HUES64 (cell line): Measurements from ENCODE around the gene RPF1.

Experiments used
- H3K27ac ChIP-seq: 2 replicates; pipeline ENCODE4 v1.7.0; 2013; ENCODE audit warnings: low read depth, low read length, inconsistent platforms
- H3K27me3 ChIP-seq: 2 replicates; pipeline ENCODE4 v1.6.1; 2013; ENCODE audit warnings: mild to moderate bottlenecking, low read length; ENCODE audit not compliant: insufficient read depth
- H3K36me3 ChIP-seq: 2 replicates; pipeline ENCODE4 v1.6.1; 2013; ENCODE audit warnings: mild to moderate bottlenecking, low read length; ENCODE audit not compliant: insufficient read depth
- H3K4me1 ChIP-seq: 2 replicates; pipeline ENCODE4 v1.6.1; 2013; ENCODE audit warnings: mild to moderate bottlenecking, low read length, moderate library complexity; ENCODE audit not compliant: insufficient read depth
- H3K4me3 ChIP-seq: 2 replicates; pipeline ENCODE4 v1.5.1; 2013; ENCODE audit warnings: mild to moderate bottlenecking, low read length, moderate library complexity
- H3K9ac ChIP-seq: 2 replicates; pipeline ENCODE4 v1.6.1; 2013; ENCODE audit warnings: mild to moderate bottlenecking, low read depth, low read length
- H3K9me3 ChIP-seq: 2 replicates; pipeline ENCODE4 v1.6.1; 2013; ENCODE audit warnings: low read depth, low read length; ENCODE audit not compliant: insufficient read depth
- WGBS: fragments of 150-250, 120-280 bp; methylation state at CpG from one replicate; pipeline ENCODE4 v1.1.7; 2013; ENCODE audit warnings: missing lambda C conversion rate; 5-methylcytosine and 5-hydroxymethylcytosine counted together

Gene RPF1

DNA sequence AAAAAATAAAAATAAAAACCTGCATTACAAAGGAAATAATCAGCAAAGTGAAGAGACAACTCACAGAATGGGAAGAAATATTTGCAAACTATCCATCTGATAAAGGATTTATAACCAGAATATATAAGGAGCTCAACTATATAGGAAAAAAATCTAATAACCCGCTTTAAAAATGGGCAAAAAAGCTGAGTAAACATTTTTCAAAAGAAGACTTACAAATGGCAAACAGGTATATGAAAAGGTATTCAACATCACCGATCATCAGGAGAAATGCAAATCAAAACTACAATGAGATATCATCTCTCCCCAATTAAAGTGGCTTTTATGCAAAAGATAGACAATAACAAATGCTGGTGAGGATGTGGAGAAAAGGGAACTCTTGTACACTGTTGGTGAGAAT is 31.1 kb downstream of the RPF1 start:
- H3K27me3 ChIP-seq, result no peaks in the 10 kb centered on the region
- no peak overlapping the region for H3K9ac ChIP-seq
- no peaks in the 10 kb centered on the region for H3K36me3 ChIP-seq
- H3K27ac ChIP-seq, result no peak overlapping the region
- peaks cover 8% of the 10 kb centered on the region; the same call in 1 of the 2 replicates for H3K4me1 ChIP-seq
- peaks cover 6% of the 10 kb centered on the region; the same call in 1 of the 2 replicates for H3K9me3 ChIP-seq
- no peak overlapping the region for H3K4me3 ChIP-seq
- 83% methylated on average over 2 of the region's 2 CpGs for WGBS

DNA sequence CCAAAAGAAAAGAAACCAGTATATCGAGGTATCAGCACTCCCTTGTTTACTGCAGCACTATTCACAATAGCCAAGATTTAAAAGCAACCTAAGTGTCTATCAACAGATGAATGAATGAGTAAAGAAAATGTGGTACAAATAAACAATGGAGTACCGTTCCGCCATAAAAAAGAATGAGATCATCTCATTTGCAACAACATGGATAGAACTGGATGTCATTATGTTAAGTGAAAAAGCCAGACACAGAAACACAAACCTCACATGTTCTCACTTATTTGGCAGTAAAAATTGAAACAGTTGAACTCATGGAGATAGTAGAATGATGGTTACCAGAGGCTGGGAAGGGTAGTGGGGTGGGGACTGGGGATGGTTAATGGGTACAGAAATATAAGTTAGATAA is 31.6 kb downstream of the RPF1 start:
- no peaks in the 10 kb centered on the region for H3K27me3 ChIP-seq
- no peaks in the 10 kb centered on the region for H3K36me3 ChIP-seq
- peaks cover 8% of the 10 kb centered on the region; the same call in 1 of the 2 replicates for H3K4me1 ChIP-seq
- H3K27ac ChIP-seq, result no peak overlapping the region
- no peak overlapping the region for H3K4me3 ChIP-seq
- H3K9me3 ChIP-seq, result peaks cover 6% of the 10 kb centered on the region; the same call in 1 of the 2 replicates
- WGBS, result 100% methylated on average over 3 of the region's 3 CpGs
- H3K9ac ChIP-seq, result no peak overlapping the region

DNA sequence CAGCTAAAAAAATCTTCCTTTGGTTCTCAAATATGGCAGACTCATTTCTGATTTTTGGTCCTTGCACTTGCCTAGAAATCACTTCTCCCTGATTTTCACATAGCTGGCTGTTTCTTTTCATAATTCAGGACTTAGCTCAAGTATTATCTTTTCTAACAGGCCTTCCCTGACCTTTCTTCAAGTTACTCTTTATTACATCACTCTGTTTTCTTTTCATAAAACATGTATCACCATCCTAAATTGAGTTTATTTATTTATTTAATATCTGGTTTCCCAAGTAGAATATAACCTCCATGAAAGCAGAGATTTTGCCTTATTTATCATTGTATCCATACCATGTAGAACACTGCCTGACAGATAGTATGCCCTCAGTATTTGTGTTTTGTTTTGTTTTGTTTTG is 45.5 kb downstream of the RPF1 start:
- H3K36me3 ChIP-seq, result no peaks in the 10 kb centered on the region
- no peak overlapping the region for H3K4me3 ChIP-seq
- H3K27ac ChIP-seq, result no peak overlapping the region

DNA sequence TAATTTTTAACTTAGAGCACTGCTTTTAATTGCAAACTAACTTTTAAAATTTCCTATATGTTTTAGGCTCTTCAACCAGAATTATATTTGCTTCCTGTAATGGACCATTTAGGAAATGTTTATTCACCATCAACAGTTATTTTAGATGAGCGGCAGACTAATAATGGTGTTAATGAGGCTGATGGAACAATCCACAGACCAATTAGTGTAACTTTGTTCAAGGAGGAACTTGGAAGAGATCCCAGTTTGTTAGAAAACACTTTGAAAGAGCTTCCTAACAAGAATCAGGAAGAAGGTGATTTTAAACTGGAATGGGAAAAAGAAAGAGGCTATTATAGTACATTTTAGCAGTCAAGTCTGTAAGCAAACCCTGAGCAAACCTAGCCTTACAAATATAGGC is 46.7 kb downstream of the RPF1 start:
- no peaks in the 10 kb centered on the region for H3K9me3 ChIP-seq

More for the DNA sequence above, 45.5 kb downstream of the RPF1 start:
- H3K9ac ChIP-seq, result no peak overlapping the region
- H3K9me3 ChIP-seq, result no peaks in the 10 kb centered on the region
- no peaks in the 10 kb centered on the region for H3K27me3 ChIP-seq
- no peaks in the 10 kb centered on the region for H3K4me1 ChIP-seq

DNA sequence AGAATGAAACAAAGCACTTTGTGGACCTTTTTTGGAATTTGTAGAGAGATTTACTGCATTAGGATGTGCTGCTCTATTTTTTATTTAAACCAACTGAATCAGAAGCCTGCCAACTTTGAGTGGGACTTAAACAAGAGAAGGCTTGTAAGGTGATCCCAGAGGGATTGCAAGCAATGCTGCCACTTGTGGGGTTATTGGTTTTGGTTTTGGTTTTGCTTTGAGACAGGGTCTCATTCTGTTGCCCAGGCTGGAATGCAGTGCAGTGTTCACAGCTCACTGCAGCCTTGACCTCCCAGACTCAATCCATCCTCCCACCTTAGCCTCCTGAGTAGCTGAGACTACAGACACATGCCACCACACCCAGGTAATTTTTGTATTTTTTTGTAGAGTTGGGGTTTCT is 59.5 kb downstream of the RPF1 start:
- H3K4me1 ChIP-seq, result no peaks in the 10 kb centered on the region
- no peak overlapping the region for H3K9ac ChIP-seq
- H3K9me3 ChIP-seq, result no peaks in the 10 kb centered on the region
- no peak overlapping the region for H3K4me3 ChIP-seq
- H3K36me3 ChIP-seq, result no peaks in the 10 kb centered on the region
- H3K27ac ChIP-seq, result no peak overlapping the region
- no peaks in the 10 kb centered on the region for H3K27me3 ChIP-seq

More for the DNA sequence above, 46.7 kb downstream of the RPF1 start:
- Histone ChIP-seq H3K9ac (no peak overlapping the region), H3K36me3 (no peaks in the 10 kb centered on the region), H3K27ac (no peak overlapping the region), H3K4me1 (no peaks in the 10 kb centered on the region), H3K27me3 (no peaks in the 10 kb centered on the region), H3K4me3 (no peak overlapping the region)
- WGBS, result 90% methylated on average over 1 of the region's 1 CpG

DNA sequence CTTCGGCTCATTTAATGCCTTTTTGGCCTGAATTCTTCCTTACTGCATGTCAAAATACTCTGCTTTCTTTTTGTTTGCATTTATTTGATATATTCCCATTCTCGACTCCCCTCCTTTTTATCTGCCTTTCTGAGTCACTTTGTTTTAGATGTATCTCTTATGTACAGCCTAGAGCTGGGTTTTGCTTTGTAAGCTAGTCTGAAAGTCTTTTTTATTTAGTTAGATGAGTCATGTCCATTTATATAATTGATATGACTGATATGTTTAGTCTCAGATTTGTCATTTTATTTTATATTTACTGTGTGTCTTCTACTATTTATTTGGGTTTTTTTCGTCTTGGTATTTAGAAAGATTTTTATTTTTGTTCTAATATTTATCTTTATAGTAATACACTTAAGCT is 60.9 kb downstream of the RPF1 start:
- no peak overlapping the region for H3K9ac ChIP-seq
- H3K27ac ChIP-seq, result no peak overlapping the region
- no peaks in the 10 kb centered on the region for H3K4me1 ChIP-seq
- no peaks in the 10 kb centered on the region for H3K9me3 ChIP-seq
- no peaks in the 10 kb centered on the region for H3K36me3 ChIP-seq
- no peak overlapping the region for H3K4me3 ChIP-seq
- 83% methylated on average over 1 of the region's 3 CpGs for WGBS
- no peaks in the 10 kb centered on the region for H3K27me3 ChIP-seq

DNA sequence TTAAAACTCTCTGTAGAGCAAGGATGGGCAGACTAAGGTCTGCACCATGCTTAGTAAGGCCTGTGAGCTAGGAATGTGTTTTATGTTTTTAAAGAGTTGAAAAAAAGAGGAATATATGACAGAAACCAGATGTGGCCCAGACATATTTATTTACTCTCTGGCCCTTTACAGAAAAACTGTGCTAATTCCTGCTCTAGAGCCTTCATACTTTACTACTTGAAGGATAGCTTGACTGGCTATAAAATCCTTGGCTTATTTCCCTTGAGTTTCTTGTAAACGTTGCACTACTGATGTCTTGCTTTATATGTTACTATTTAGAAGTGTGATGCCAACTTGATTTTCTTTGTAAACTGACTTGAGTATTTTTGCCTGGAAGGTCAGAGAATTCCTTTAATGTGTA is 61.7 kb downstream of the RPF1 start:
- no peak overlapping the region for H3K4me3 ChIP-seq
- no peaks in the 10 kb centered on the region for H3K36me3 ChIP-seq
- H3K9me3 ChIP-seq, result no peaks in the 10 kb centered on the region
- no peaks in the 10 kb centered on the region for H3K4me1 ChIP-seq
- no peak overlapping the region for H3K9ac ChIP-seq
- no peaks in the 10 kb centered on the region for H3K27me3 ChIP-seq
- H3K27ac ChIP-seq, result no peak overlapping the region
- WGBS, result 92% methylated on average over 1 of the region's 1 CpG

DNA sequence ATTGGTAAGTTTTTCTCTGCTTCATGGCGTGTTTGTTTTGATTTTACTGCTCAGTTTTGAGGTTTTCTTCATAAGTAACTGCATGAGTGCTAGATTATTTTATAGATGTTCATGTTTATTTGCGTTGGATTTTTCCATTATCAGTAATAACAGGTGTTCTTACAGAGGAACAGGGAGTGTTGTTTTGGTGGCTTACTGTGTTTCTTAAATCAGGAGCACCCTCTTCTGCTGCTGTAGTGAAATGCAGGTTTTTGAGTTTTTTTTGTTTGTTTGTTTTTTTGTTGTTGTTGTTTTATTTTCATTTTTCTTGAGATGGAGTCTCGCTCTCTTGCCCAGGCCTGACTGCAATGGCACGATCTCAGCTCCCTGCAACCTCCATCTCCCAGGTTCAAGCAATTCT is 62.6 kb downstream of the RPF1 start:
- 76% methylated on average over 4 of the region's 4 CpGs for WGBS
- no peak overlapping the region for H3K4me3 ChIP-seq
- no peak overlapping the region for H3K27ac ChIP-seq
- H3K9me3 ChIP-seq, result no peaks in the 10 kb centered on the region
- no peaks in the 10 kb centered on the region for H3K36me3 ChIP-seq
- no peaks in the 10 kb centered on the region for H3K27me3 ChIP-seq
- H3K9ac ChIP-seq, result no peak overlapping the region
- no peaks in the 10 kb centered on the region for H3K4me1 ChIP-seq
